ENCODE measurements around the gene FHAD1.

- TF ChIP-seq, protein P1, sequence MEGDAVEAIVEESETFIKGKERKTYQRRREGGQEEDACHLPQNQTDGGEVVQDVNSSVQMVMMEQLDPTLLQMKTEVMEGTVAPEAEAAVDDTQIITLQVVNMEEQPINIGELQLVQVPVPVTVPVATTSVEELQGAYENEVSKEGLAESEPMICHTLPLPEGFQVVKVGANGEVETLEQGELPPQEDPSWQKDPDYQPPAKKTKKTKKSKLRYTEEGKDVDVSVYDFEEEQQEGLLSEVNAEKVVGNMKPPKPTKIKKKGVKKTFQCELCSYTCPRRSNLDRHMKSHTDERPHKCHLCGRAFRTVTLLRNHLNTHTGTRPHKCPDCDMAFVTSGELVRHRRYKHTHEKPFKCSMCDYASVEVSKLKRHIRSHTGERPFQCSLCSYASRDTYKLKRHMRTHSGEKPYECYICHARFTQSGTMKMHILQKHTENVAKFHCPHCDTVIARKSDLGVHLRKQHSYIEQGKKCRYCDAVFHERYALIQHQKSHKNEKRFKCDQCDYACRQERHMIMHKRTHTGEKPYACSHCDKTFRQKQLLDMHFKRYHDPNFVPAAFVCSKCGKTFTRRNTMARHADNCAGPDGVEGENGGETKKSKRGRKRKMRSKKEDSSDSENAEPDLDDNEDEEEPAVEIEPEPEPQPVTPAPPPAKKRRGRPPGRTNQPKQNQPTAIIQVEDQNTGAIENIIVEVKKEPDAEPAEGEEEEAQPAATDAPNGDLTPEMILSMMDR (IDR thresholded peaks at IDR 0.05; ENCODE audit: low read depth, low read length) = no peak
- TF ChIP-seq EZH2phosphoT487 (IDR thresholded peaks at IDR 0.05; ENCODE audit: low read depth) = no peak
Observed at GRCh38 chr1:15314328-15315281, 67.6 kb downstream of the FHAD1 start.
